ENCODE measurements around the gene COMMD7.
"Not testable (repeated sequence)": the region's sequence is repeated elsewhere in the genome, so short reads cannot be mapped to it uniquely, and the experiment has no call there.

The COMMD7 gene

GRCh38 chr20:32737371-32738223 is 5.7 kb downstream of the COMMD7 start:
- DNase-seq (ENCODE audit: extremely low read depth in 1 of 2, low read depth in 1 of 2) = no peak

DNA sequence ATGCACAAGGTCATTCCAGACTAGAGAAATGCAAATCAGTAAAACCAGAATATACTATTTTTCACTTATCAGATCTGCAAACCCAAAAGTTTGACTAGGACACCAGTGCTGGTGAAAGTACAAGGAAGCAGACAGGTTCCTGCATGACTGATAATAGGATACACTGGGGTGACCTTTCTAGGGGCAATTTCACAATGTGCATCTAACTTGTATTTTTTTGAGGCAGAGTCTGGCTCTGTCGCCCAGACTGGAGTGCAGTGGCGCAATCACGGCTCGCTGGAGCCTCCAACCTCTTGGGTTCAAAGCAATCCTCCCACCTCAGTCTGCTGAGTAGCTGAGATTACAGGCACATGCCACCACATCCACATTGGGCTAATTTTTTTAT is 11.4 kb downstream of the COMMD7 start:
- DNase-seq (ENCODE audit: extremely low read depth in 1 of 2, low read depth in 1 of 2) = no peak

DNA sequence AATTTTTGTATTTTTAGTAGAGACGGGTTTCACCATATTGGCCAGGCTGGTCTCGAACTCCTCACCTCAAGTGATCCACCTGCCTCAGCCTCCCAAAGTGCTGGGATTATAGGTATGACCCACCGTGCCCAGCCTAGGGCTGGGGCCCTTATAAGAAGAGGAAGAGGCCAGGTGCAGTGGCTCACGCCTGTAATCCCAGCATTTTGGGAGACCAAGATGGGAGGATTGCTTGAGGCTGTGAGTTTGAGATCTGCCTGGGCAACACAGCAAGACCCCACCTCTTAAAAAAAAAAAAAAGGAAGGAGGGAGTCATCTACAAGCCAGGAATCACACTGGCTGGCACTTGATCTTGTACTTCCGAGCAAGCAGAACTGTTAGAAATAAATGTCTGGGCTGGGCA is 13.9 kb downstream of the COMMD7 start:
- not testable (repeated sequence) for DNase-seq (ENCODE audit: extremely low read depth in 1 of 2, low read depth in 1 of 2)

GRCh38 chr20:32728435-32728834 is 14.8 kb downstream of the COMMD7 start:
- DNase-seq (ENCODE audit: extremely low read depth in 1 of 2, low read depth in 1 of 2) = not testable (repeated sequence)

- DNase-seq (ENCODE audit: extremely low read depth in 1 of 2, low read depth in 1 of 2) = no peak
These were observed 15.6 kb downstream of the COMMD7 start for GRCh38 chr20:32727683-32728082.

DNA sequence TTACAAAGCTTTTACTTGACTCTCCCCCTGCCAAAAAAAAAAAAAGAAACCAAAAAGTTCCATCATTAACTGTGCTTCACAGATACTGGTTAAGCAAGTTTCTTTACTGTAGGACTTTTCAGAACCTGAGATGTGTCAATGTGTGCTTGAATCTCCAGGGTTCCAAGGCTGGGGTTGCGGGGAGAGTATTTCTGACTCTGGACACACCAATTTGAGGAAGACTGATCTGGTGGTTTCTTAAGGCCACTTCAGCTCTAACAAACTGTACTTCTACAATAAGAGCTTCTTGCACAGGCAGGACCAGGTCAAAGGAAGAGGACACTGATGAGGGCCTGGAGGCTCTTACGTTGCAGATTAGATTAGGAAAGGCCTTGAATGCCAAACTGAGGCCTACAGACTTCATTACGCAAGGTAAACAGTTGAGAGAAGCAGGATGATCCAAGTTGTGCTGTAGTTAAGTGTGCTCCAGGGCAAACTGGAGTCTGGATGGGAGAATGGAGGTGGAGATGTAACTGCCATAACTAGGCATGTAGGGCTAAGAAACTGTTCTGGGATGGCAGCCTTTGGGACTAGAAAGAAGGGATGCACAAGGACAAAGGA is 24.4 kb downstream of the COMMD7 start:
- DNase-seq (ENCODE audit: extremely low read depth in 1 of 2, low read depth in 1 of 2) = no peak

DNA sequence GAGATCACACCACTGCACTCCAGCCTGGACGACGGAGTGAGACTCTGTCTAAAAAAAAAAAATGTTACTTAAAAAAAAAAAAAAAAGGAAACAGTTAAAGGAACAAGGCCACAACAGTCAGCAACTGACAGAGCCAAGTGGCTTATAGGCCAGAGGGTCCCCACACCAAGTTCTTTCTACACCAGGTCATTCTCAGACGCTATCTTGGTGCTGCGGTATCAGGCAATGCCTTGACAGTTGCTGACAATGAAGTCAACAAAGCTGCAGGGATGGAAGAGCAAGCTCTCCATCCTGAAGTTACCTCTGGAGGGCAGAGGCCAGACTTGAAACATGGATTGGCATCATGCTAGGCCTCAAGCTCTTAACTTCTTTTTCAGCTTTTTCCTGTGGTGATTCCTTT is 31.9 kb downstream of the COMMD7 start:
- DNase-seq (ENCODE audit: extremely low read depth in 1 of 2, low read depth in 1 of 2) = no peak

DNA sequence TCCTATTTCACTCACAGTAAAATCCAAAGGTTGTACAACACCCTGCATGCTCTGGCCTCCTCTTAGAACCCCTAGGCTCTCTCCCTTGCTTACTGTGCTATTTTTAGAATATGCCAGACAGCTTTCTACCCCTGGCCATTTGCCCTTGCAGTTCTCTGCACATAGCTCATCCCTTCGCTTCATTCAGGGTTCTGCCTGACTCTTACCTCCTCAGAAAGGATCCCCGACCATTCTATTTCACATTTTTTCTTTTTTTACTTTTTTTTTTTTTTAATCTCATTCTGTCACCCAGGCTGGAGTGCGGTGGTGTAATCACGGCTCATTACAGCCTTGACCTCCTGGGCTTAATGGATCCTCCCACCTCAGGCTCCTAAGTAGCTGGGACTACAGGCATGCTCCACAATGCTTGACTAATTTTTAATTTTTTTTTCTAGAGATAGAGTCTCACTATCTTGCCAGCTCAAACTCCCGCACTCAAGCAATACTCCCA is 33.6 kb downstream of the COMMD7 start:
- DNase-seq (ENCODE audit: extremely low read depth in 1 of 2, low read depth in 1 of 2) = no peak

GRCh38 chr20:32709029-32709631 is 34.1 kb downstream of the COMMD7 start:
- not testable (repeated sequence) for DNase-seq (ENCODE audit: extremely low read depth in 1 of 2, low read depth in 1 of 2)

- DNase-seq (ENCODE audit: extremely low read depth in 1 of 2, low read depth in 1 of 2) = no peak
These were observed 35.3 kb downstream of the COMMD7 start for GRCh38 chr20:32707691-32708581.

GRCh38 chr20:32706486-32706885 is 36.8 kb downstream of the COMMD7 start:
- DNase-seq (ENCODE audit: extremely low read depth in 1 of 2, low read depth in 1 of 2) = no peak

- DNase-seq (ENCODE audit: extremely low read depth in 1 of 2, low read depth in 1 of 2) = no peak
These were observed 40.4 kb downstream of the COMMD7 start for GRCh38 chr20:32702706-32703425.

- DNase-seq (ENCODE audit: extremely low read depth in 1 of 2, low read depth in 1 of 2) = no peak
These were observed 45.7 kb downstream of the COMMD7 start for GRCh38 chr20:32697608-32698007.

DNA sequence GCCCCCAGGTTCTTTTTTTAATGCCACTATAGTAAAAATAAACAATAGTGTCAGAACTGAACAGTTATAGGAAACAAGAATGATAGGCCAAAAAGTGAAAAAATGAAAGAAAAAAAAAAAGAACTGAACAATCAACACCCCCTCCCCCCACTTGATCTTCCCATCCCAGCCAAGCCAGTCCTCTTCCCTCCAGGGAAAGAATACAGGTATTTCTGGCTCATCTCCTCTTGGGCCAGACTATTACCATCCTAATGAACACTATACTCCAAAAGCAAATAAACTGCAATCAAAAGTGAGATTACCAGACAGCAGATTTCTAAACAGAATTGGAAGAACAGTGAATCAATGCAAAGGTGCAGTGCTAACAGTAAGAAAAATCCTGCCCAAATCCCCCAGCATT is 48.2 kb downstream of the COMMD7 start:
- no peak for DNase-seq (ENCODE audit: extremely low read depth in 1 of 2, low read depth in 1 of 2)

DNA sequence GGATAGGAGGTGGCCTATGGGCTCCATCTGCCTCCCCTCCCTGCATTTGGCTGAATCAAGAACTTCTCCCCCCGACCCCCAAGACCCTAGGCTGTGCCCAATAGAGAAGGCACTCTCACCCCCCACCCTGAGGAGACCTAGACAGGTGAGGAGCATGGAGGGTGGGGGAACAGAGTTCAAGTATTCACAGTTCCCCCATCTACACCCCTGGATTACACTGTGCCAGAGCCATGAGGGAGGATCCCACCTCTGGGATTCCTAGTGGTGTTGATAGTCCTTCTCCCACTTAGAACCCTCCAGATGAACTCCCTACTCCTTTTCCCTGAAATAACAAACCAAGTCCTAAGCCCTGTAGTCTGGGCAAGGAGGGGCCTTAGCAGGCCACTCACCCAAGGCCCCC is 54.3 kb downstream of the COMMD7 start:
- not testable (repeated sequence) for DNase-seq (ENCODE audit: extremely low read depth in 1 of 2, low read depth in 1 of 2)

- no peak for DNase-seq (ENCODE audit: extremely low read depth in 1 of 2, low read depth in 1 of 2)
These were observed 56.1 kb downstream of the COMMD7 start for GRCh38 chr20:32687180-32687532.

- no peak for DNase-seq (ENCODE audit: extremely low read depth in 1 of 2, low read depth in 1 of 2)
These were observed 56.6 kb downstream of the COMMD7 start for GRCh38 chr20:32686530-32687179.

DNA sequence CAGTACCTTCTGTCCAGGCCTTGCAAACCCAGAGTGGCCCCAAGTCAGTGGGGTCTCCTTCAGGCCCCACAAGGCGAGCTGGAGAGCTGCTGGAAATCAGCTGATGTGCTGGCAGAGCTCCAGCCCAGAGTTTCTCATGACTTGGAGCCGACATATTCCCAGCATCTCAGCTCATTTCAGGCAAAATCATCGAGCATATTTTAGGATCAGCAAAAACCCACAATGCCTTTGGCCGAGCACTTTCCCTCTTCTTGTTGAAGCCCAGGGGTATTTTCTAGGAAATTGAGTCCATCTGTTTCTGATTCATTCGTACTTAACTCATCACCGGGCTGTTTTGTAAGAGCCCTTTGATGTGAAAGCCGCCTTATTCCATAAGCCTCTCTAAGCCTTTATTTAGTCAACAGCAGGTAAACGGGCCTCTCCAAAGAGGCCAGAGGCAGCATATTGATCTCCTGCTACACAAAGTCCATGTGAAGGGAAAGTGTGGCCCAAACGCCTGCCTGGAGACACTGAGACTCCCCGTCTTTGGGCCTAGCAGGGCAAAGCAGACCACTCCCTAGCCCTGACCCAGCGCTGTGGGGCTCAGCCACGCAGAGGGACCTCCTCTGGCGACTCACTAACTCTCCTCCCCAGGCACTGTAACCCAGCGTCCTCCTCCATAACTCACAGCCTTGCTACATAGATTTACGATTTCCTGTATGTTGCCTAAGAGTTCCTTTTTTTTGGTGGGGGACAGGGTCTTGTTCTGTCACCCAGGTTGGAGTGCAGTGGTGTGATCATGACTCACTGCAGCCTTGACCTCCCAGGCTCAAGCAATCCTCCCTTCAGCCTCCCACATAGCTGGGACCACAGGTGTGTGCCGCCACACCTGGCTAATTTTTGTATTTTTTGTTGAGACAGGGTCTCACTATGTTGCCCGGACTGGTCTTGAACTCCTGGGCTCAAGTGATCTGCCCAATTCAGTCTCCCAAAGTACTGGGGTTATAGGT is 57.4 kb downstream of the COMMD7 start:
- no peak for DNase-seq (ENCODE audit: extremely low read depth in 1 of 2, low read depth in 1 of 2)

Data from activated CD8-positive, alpha-beta memory T cell treated with anti-CD3 and anti-CD28 coated beads for 1 hour (primary cell).